Large intestine (tissue), 3 donors: Measurements from ENCODE around the gene COL4A2. TPM values are rescaled to one million over a fixed set of nuclear protein-coding genes. Genes with fewer than 3 reads are reported as not detected.

Source experiments
- DNase-seq, 2 donors: peaks; one replicate each; pipeline versions ENCODE4 v3.0.0 to v3.0.0-alpha.2; 2013
- H3K27ac ChIP-seq: one replicate; pipeline ENCODE4 v1.5.1; 2013; ENCODE audit warnings: low read length
- H3K27me3 ChIP-seq: 2 replicates; pipeline ENCODE4 v1.6.1; 2013; ENCODE audit warnings: low read length; ENCODE audit not compliant: control insufficient read depth, insufficient read depth
- H3K36me3 ChIP-seq: 2 replicates; pipeline ENCODE4 v1.6.1; 2013; ENCODE audit warnings: low read length; ENCODE audit not compliant: control insufficient read depth, insufficient read depth
- H3K4me1 ChIP-seq: one replicate; pipeline ENCODE4 v1.6.1; 2013; ENCODE audit warnings: low read length; ENCODE audit not compliant: control insufficient read depth, insufficient read depth
- H3K4me3 ChIP-seq: one replicate; pipeline ENCODE4 v1.5.1; 2013; ENCODE audit warnings: low read length
- H3K9me3 ChIP-seq: one replicate; pipeline ENCODE4 v1.6.1; 2013; ENCODE audit warnings: mild to moderate bottlenecking, low read depth, low read length, moderate library complexity; ENCODE audit not compliant: control insufficient read depth
- WGBS: methylation state at CpG from one replicate; pipeline ENCODE4 v1.1.5; 2013; ENCODE audit warnings: low lambda C conversion rate; ENCODE audit not compliant: insufficient coverage; 5-methylcytosine and 5-hydroxymethylcytosine counted together
- polyA plus RNA-seq: library from polyadenylated mRNA; unstranded; fragments of 120-200 nt; gene quantifications from one replicate; pipeline ENCODE4 v1.2.1, GENCODE V29; 2013

The COL4A2 gene
- polyA plus RNA-seq, 1 donor, result 164 TPM

GRCh38 chr13:110438776-110439175, 131.7 kb downstream of the COL4A2 start:
- no CpG with 5 or more reads among the region's 16 CpGs for WGBS
- no peak overlapping the region for H3K27ac ChIP-seq
- H3K9me3 ChIP-seq, result no peaks in the 10 kb centered on the region

GRCh38 chr13:110440946-110441731, 134.1 kb downstream of the COL4A2 start:
- no peak for DNase-seq
- Histone ChIP-seq H3K4me1 (peaks cover 15% of the 10 kb centered on the region), H3K27ac (no peak overlapping the region), H3K27me3 (no peaks in the 10 kb centered on the region), H3K4me3 (no peak overlapping the region), H3K36me3 (peaks cover 41% of the 10 kb centered on the region), H3K9me3 (no peaks in the 10 kb centered on the region)
- 100% methylated on average over 2 of the region's 17 CpGs for WGBS

More at GRCh38 chr13:110438776-110439175, 131.7 kb downstream of the COL4A2 start:
- Histone ChIP-seq H3K36me3 (peaks cover 48% of the 10 kb centered on the region), H3K4me3 (no peak overlapping the region), H3K4me1 (peaks cover 15% of the 10 kb centered on the region), H3K27me3 (no peaks in the 10 kb centered on the region)
- DNase-seq, result no peak

- peak in 1 of 2 donors; percentile 30 for DNase-seq
- Histone ChIP-seq H3K4me3 (no peak overlapping the region), H3K27me3 (no peaks in the 10 kb centered on the region), H3K36me3 (peaks cover 38% of the 10 kb centered on the region), H3K27ac (no peak overlapping the region), H3K4me1 (peaks cover 15% of the 10 kb centered on the region), H3K9me3 (no peaks in the 10 kb centered on the region)
- 50% methylated on average over 1 of the region's 10 CpGs for WGBS
These were observed 136.0 kb downstream of the COL4A2 start for GRCh38 chr13:110442930-110443621.

GRCh38 chr13:110443622-110444225, 136.6 kb downstream of the COL4A2 start:
- no CpG with 5 or more reads among the region's 12 CpGs for WGBS
- Histone ChIP-seq H3K9me3 (no peaks in the 10 kb centered on the region), H3K4me3 (no peak overlapping the region), H3K27me3 (no peaks in the 10 kb centered on the region), H3K27ac (no peak overlapping the region), H3K4me1 (peaks cover 15% of the 10 kb centered on the region), H3K36me3 (peaks cover 36% of the 10 kb centered on the region)
- no peak for DNase-seq

GRCh38 chr13:110444226-110444653, 137.2 kb downstream of the COL4A2 start:
- Histone ChIP-seq H3K4me1 (peaks cover 15% of the 10 kb centered on the region), H3K27ac (no peak overlapping the region), H3K9me3 (no peaks in the 10 kb centered on the region), H3K4me3 (no peak overlapping the region), H3K36me3 (peaks cover 33% of the 10 kb centered on the region), H3K27me3 (no peaks in the 10 kb centered on the region)
- no CpG with 5 or more reads among the region's 7 CpGs for whole genome bisulfite sequencing
- DNase-seq, result no peak

- Histone ChIP-seq H3K27me3 (no peaks in the 10 kb centered on the region), H3K27ac (no peak overlapping the region), H3K4me1 (peaks cover 15% of the 10 kb centered on the region), H3K9me3 (no peaks in the 10 kb centered on the region), H3K4me3 (no peak overlapping the region), H3K36me3 (peaks cover 36% of the 10 kb centered on the region)
- WGBS, result no CpG with 5 or more reads among the region's 7 CpGs
- no peak for DNase-seq
These were observed 138.1 kb downstream of the COL4A2 start for GRCh38 chr13:110445183-110445582.

GRCh38 chr13:110445722-110446574, 138.9 kb downstream of the COL4A2 start:
- Histone ChIP-seq H3K4me3 (no peak overlapping the region), H3K4me1 (peaks cover 15% of the 10 kb centered on the region), H3K9me3 (no peaks in the 10 kb centered on the region), H3K36me3 (peaks cover 39% of the 10 kb centered on the region), H3K27me3 (no peaks in the 10 kb centered on the region), H3K27ac (no peak overlapping the region)
- WGBS, result no CpG with 5 or more reads among the region's 25 CpGs
- no peak for DNase-seq

GRCh38 chr13:110446575-110446890, 139.4 kb downstream of the COL4A2 start:
- no peaks in the 10 kb centered on the region for H3K9me3 ChIP-seq
- no peaks in the 10 kb centered on the region for H3K27me3 ChIP-seq
- H3K4me3 ChIP-seq, result no peak overlapping the region
- WGBS, result no CpG with 5 or more reads among the region's 4 CpGs
- no peak for DNase-seq
- peaks cover 40% of the 10 kb centered on the region for H3K36me3 ChIP-seq
- H3K4me1 ChIP-seq, result peaks cover 15% of the 10 kb centered on the region
- no peak overlapping the region for H3K27ac ChIP-seq

- Histone ChIP-seq H3K4me3 (no peak overlapping the region), H3K4me1 (peaks cover 13% of the 10 kb centered on the region), H3K9me3 (no peaks in the 10 kb centered on the region), H3K27me3 (no peaks in the 10 kb centered on the region), H3K27ac (no peak overlapping the region), H3K36me3 (peaks cover 41% of the 10 kb centered on the region)
- no peak for DNase-seq
- no CpG with 5 or more reads among the region's 12 CpGs for WGBS
These were observed 140.0 kb downstream of the COL4A2 start for GRCh38 chr13:110447058-110447511.

GRCh38 chr13:110447801-110448200, 140.7 kb downstream of the COL4A2 start:
- no CpG with 5 or more reads among the region's 9 CpGs for WGBS
- Histone ChIP-seq H3K4me1 (peaks cover 8% of the 10 kb centered on the region), H3K27me3 (no peaks in the 10 kb centered on the region), H3K4me3 (no peak overlapping the region), H3K9me3 (no peaks in the 10 kb centered on the region), H3K36me3 (peaks cover 41% of the 10 kb centered on the region), H3K27ac (no peak overlapping the region)
- no peak for DNase-seq
